Tibial nerve (tissue), 4 donors: ENCODE results near the gene AMBRA1. TPM values are rescaled to one million over a fixed set of nuclear protein-coding genes. Genes with fewer than 3 reads are reported as not detected.
"Not testable (repeated sequence)": the region's sequence is repeated elsewhere in the genome, so short reads cannot be mapped to it uniquely, and the experiment has no call there.

Experiments used
- DNase-seq, 2 donors: peaks; one replicate each; pipeline ENCODE4 v3.0.0-alpha.2; 2019; ENCODE audit warnings: low spot score in 2 of 2
- H3K27ac ChIP-seq, 4 donors: fragments of 200-600 bp; sonication (generic) in 3 of 4; one replicate each; pipeline ENCODE4 v1.5.1; 2017 to 2019; ENCODE audit warnings: mild to moderate bottlenecking in 1 of 4
- H3K27me3 ChIP-seq, 2 donors: fragments of 200-600 bp; sonication (generic) in 1 of 2; one replicate each; pipeline versions ENCODE4 v1.5.1 to v1.6.0; 2017 to 2019
- H3K36me3 ChIP-seq, 3 donors: fragments of 200-600 bp; sonication (generic); one replicate each; pipeline ENCODE4 v1.5.1; 2018 to 2019
- H3K4me1 ChIP-seq, 4 donors: fragments of 200-600 bp; sonication (generic) in 3 of 4; one replicate each; pipeline ENCODE4 v1.5.1; 2017 to 2019
- H3K4me3 ChIP-seq, 4 donors: fragments of 200-600 bp; sonication (generic) in 3 of 4; one replicate each; pipeline ENCODE4 v1.5.1; 2017 to 2019; ENCODE audit warnings: mild to moderate bottlenecking in 1 of 4, moderate library complexity in 1 of 4
- H3K9me3 ChIP-seq, 4 donors: fragments of 200-600 bp; sonication (generic) in 3 of 4; one replicate each; pipeline ENCODE4 v1.5.1; 2017 to 2019
- EP300 ChIP-seq, 2 donors: sonication (generic); formaldehyde crosslinking; IDR thresholded peaks; one replicate each; pipeline ENCODE4 v1.6.1; 2017; ENCODE audit warnings: antibody characterized with exemption in 2 of 2, mild to moderate bottlenecking in 1 of 2
- POLR2A ChIP-seq, 2 donors: fragments of 450-650 bp; IDR thresholded peaks; one replicate each; pipeline ENCODE4 v1.6.1; 2017; ENCODE audit warnings: antibody characterized with exemption in 2 of 2, mild to moderate bottlenecking in 2 of 2, moderate library complexity in 2 of 2
- WGBS, 2 donors: methylation state at CpG; one replicate each; pipeline ENCODE4 v1.1.5; 2018; 5-methylcytosine and 5-hydroxymethylcytosine counted together
- total RNA-seq, 4 donors: library from RNA; depleted of rRNA; stranded (reverse); fragments of >200 nt; gene quantifications; one replicate each; pipeline ENCODE4 v1.1.0, GENCODE V29; 2016
- TF ChIP-seq, protein P1 (sequence below), 5 experiments: fragments of 200-600 bp in 3 of 5; fragments of 450-650 bp in 2 of 5; sonication (generic) in 3 of 5; IDR thresholded peaks; one replicate each; pipeline ENCODE4 v1.5.1; 2016 to 2019; ENCODE audit warnings: antibody characterized with exemption in 5 of 5, mild to moderate bottlenecking in 3 of 5, moderate library complexity in 2 of 5

The AMBRA1 gene
- total RNA-seq, 4 donors from 2014 or later: 31.0 to 43.7 (median 35.8) TPM

DNA sequence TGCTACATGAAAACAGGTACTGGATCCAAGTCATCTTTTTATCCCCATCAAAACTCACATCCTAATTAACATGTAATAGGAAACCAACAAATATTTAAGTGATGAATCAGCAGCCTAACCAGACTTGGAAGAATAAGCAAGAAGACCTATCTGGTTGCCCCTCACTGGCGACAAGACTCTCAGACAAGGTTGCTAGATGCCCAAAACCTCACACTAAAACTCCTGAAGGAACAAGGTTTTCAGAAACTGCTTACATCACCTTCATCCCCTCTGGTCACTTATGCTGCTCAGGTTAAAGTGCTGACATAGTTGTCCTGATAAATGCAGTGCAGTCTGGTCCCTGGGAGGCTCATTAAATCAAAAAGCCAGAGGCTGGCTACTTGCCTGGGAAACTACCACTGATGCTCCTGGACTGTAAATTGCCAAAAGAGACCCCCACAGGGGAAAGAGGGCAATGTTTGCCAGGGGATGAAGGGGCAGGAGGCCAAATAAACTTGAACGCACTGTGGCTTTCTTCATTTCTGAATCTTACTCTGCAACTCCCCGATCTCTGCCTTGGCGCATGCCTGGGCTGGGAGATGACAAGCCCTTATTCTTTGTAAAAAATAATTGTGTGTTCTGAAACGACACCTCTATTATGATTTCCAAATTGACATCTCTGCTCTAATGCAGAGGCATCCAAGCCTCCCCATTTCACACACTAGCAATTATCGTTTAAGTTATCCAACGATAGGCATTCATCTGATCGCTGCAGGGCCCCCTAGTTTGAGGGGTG lies 72.7 kb downstream of the AMBRA1 start:
- no peak overlapping the region for H3K27ac ChIP-seq
- DNase-seq: no peak
- TF ChIP-seq EP300 (IDR thresholded peaks at IDR 0.05): no peak
- TF ChIP-seq, protein P1, sequence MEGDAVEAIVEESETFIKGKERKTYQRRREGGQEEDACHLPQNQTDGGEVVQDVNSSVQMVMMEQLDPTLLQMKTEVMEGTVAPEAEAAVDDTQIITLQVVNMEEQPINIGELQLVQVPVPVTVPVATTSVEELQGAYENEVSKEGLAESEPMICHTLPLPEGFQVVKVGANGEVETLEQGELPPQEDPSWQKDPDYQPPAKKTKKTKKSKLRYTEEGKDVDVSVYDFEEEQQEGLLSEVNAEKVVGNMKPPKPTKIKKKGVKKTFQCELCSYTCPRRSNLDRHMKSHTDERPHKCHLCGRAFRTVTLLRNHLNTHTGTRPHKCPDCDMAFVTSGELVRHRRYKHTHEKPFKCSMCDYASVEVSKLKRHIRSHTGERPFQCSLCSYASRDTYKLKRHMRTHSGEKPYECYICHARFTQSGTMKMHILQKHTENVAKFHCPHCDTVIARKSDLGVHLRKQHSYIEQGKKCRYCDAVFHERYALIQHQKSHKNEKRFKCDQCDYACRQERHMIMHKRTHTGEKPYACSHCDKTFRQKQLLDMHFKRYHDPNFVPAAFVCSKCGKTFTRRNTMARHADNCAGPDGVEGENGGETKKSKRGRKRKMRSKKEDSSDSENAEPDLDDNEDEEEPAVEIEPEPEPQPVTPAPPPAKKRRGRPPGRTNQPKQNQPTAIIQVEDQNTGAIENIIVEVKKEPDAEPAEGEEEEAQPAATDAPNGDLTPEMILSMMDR (IDR thresholded peaks at IDR 0.05): no peak
- TF ChIP-seq POLR2A (IDR thresholded peaks at IDR 0.05): no peak
- no peaks in the 10 kb centered on the region for H3K9me3 ChIP-seq
- no peak overlapping the region for H3K4me3 ChIP-seq
- no peaks in the 10 kb centered on the region for H3K36me3 ChIP-seq
- no peaks in the 10 kb centered on the region for H3K27me3 ChIP-seq
- 75 to 79% methylated on average over 8 of the region's 8 CpGs for WGBS, 2 donors
- H3K4me1 ChIP-seq: peaks cover 3 to 44% (median 6%) of the 10 kb centered on the region in 4 donors

DNA sequence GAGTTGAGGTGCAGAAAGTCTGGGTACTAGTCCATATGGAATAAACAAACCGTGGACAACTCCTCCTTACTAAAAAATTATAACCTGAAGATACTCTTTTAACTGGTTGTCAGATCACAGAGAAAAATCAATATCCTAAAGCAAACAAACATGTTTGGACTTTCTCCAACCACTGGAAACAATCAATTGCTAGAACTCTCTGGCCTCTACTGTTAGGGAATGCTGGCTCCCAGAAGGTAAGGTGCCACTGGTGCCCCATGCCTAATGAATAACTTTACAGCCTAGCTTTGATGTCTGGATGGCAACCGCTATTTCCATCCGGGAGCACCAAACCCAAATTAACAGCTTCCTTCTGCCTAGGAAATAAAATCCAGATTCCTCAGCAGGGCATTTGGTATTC lies 74.5 kb downstream of the AMBRA1 start:
- H3K27me3 ChIP-seq: no peaks in the 10 kb centered on the region
- no peak overlapping the region for H3K4me3 ChIP-seq
- peaks cover 3 to 44% (median 6%) of the 10 kb centered on the region in 4 donors for H3K4me1 ChIP-seq
- no peak for DNase-seq
- H3K27ac ChIP-seq: no peak overlapping the region
- no peak for TF ChIP-seq POLR2A (IDR thresholded peaks at IDR 0.05)
- H3K36me3 ChIP-seq: no peaks in the 10 kb centered on the region
- 72 to 87% methylated on average over 3 of the region's 3 CpGs for whole genome bisulfite sequencing, 2 donors
- no peaks in the 10 kb centered on the region for H3K9me3 ChIP-seq

DNA sequence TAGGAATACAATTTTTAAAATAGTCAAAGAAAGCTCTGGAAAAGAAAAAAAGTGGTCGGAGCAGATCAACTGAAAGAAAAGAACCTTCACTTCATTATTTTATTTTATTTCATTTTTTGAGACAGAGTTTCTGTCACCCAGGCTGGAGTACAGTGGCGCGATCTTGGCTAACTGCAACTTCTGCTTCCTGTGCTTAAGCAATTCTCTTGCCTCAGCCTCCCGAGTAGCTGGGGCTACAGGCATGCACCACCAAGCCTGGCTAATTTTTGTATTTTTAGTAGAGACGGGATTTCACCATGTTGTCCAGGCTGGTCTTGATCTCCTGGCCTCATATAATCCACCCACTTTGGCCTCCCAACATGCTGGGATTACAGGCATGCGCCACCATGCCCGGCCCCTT lies 74.9 kb downstream of the AMBRA1 start:
- DNase-seq, H3K36me3 ChIP-seq, H3K9me3 ChIP-seq, H3K27ac ChIP-seq, H3K27me3 ChIP-seq, H3K4me3 ChIP-seq: not testable (repeated sequence)
- 86% methylated on average over 7 of the region's 7 CpGs for WGBS, 2 donors
- peaks cover 3 to 48% (median 9%) of the 10 kb centered on the region in 4 donors for H3K4me1 ChIP-seq

DNA sequence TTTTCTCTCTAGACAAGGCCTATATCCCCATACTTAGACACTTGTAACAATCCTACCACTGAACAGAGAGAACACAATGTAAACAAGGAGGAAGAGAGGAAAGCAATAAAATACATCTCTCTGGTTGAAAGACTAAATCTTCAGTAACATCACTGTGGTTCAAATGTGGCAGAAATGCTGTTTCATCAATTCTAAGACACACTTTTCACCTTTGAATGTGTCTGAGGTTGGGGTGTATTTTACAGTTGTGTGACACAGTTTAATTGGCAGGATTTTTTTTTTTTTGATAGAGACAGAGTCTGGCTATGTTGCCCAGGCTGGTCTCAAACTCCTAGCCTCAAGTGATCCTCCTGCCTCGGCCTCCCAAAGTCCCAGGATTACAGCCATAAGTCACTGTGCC lies 79.5 kb downstream of the AMBRA1 start:
- no peak overlapping the region for H3K27ac ChIP-seq

DNA sequence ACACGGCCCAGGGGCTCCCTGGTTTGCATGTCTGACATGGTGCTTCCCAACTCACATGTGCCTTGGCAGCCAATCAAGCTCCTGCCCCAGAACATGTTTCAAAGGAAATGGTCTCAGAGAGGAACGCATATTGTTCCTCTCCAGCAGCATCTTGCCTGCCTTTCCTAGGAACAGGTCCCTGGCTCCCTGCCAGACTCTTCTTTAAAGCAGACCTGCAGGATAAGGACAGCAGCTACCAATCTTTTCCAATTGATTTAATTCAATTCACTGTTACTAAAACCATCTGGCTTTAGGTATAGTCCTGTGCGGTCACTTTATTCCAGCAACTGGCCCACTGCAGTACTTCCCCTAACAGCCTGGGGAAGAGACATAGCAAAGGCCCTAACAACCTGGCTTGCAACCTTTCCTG lies 79.9 kb downstream of the AMBRA1 start:
- TF ChIP-seq POLR2A (IDR thresholded peaks at IDR 0.05) (no peak), EP300 (IDR thresholded peaks at IDR 0.05) (no peak)
- TF ChIP-seq, protein P1 (IDR thresholded peaks at IDR 0.05): no peak
- WGBS, 2 donors: 49 to 59% methylated on average over 3 of the region's 3 CpGs
- peaks cover 0 to 10% (median 0%) of the 10 kb centered on the region in 3 donors for H3K36me3 ChIP-seq
- no peaks in the 10 kb centered on the region for H3K27me3 ChIP-seq
- H3K4me1 ChIP-seq: peaks cover 0 to 11% (median 4%) of the 10 kb centered on the region in 4 donors
- no peaks in the 10 kb centered on the region for H3K9me3 ChIP-seq
- H3K27ac ChIP-seq: no peak overlapping the region
- DNase-seq: peak in 1 of 2 donors; percentile 32
- no peak overlapping the region for H3K4me3 ChIP-seq

More for the DNA sequence above, 79.5 kb downstream of the AMBRA1 start:
- H3K9me3 ChIP-seq: no peaks in the 10 kb centered on the region
- H3K4me1 ChIP-seq: peaks cover 0 to 12% (median 4%) of the 10 kb centered on the region in 4 donors
- TF ChIP-seq, protein P1 (IDR thresholded peaks at IDR 0.05): no peak
- TF ChIP-seq POLR2A (IDR thresholded peaks at IDR 0.05) (no peak), EP300 (IDR thresholded peaks at IDR 0.05) (no peak)
- H3K27me3 ChIP-seq: no peaks in the 10 kb centered on the region
- H3K4me3 ChIP-seq: no peak overlapping the region
- H3K36me3 ChIP-seq: peaks cover 0 to 10% (median 0%) of the 10 kb centered on the region in 3 donors
- 91 to 100% methylated on average over 1 of the region's 1 CpG for WGBS, 2 donors
- no peak for DNase-seq

DNA sequence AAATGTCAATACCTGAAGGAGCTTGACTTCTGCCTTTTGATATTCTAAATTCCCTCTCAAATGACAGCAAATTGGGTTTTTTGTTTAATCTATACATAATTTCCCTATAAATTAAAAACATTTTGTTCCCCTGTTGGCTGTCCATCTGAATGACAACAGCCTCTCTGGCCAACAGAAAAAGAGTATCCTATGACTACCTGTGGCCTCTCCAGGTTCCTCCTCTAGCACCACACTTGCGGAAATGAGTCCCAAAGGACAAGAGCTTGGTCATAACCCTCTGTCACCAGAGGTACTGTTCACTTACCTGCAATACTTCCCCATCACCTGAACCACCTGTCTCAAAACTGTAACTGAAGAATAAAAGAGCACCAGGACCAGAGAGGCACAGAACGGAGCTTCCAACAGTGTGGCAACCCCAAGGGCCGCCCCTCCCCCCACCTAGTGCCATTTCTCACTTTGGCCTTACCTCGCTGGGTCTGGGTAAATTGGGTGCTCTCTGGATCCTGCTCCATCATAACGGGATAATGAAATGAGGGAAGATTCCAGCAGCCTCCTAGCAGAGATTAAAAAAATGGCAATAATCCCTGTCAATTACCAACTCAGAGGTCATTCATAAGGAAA lies 81.5 kb downstream of the AMBRA1 start:
- Histone ChIP-seq H3K4me3 (no peak overlapping the region), H3K9me3 (no peaks in the 10 kb centered on the region), H3K27ac (no peak overlapping the region), H3K36me3 (peaks cover 0 to 23% (median 6%) of the 10 kb centered on the region in 3 donors), H3K4me1 (peaks cover 0 to 11% (median 4%) of the 10 kb centered on the region in 4 donors), H3K27me3 (no peaks in the 10 kb centered on the region)
- TF ChIP-seq EP300 (IDR thresholded peaks at IDR 0.05) (no peak), POLR2A (IDR thresholded peaks at IDR 0.05) (no peak)
- TF ChIP-seq, protein P1 (IDR thresholded peaks at IDR 0.05): no peak
- 93 to 95% methylated on average over 5 of the region's 5 CpGs for WGBS, 2 donors
- DNase-seq: no peak
